ENCODE measurements around the gene EEF1AKMT4.

EEF1AKMT4 gene

DNA sequence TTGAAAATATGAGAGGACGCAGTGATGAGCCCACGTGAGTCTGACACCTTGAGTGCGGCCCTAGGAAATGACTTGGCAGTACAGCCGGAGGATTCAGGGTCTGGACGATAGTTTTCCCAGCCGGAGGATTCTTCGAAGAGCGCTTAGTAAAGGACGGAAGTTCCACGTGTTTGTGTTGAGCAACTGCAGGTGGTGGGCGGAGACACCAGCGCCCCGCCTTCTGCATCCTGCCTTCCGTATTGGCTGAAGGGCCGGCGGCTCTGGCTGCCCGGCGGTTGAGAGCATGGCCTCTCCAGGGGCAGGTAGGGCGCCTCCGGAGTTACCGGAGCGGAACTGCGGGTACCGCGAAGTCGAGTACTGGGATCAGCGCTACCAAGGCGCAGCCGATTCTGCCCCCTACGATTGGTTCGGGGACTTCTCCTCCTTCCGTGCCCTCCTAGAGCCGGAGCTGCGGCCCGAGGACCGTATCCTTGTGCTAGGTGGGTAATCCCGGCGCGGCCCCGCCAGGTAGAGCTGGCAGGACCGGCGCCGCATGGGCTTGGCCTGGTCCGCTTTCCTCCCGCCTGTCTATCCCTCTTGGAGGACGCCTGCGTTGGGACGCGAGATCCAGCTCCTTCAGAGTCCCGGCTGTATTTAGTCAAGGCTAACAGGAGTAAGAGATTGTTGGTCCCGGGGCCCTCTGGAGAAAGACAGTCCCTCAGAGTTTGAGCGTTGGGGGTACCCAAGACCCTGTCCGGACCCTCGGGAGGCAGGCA lies at the start of gene EEF1AKMT4:
Gene EEF1AKMT4, plus strand, starts transcription at position 261 of the 755 bp plus-strand sequence. Its CDS starts 23 bp downstream, at position 284.
- DNase-seq = peak; percentile 97

DNA sequence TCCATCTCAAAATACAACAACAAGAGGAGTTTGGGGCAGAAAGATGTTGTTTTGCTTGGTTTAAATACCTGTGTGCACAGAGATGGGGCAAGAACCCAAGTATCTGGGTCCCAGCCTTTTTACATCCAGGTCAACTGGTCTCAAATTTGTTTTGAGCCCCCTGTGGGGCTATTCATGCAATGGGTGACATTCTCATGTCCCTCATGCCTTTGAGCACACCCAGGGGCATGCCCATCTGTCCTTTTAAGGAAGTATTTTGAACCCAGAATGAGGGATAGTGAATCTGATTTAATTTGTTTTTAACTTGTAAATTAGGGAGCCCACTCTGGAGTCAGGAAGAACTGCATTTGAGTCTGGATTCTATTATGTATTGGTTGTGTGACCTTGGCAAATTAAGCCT lies 48.6 kb upstream of the EEF1AKMT4 start:
- no peak for DNase-seq

DNA sequence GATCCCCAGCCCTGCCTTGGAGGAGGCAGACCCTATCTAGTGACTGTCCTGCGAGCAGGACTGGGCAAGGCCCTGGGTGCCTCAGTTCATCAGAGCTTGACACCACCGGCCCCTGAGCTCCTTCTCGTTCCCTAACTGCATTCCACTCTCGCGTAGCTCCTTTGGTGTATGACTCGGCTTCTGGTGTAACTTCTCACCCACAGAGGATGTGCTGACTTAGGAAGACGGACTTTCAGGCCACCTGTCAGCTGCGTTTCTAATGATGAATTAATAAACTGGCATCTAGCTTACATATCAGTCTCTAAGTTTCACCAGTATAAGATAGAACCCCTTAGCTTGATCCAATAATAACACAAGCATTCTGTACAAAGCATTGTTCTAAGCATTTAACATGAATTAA lies 45.9 kb upstream of the EEF1AKMT4 start:
- no peak for DNase-seq

DNA sequence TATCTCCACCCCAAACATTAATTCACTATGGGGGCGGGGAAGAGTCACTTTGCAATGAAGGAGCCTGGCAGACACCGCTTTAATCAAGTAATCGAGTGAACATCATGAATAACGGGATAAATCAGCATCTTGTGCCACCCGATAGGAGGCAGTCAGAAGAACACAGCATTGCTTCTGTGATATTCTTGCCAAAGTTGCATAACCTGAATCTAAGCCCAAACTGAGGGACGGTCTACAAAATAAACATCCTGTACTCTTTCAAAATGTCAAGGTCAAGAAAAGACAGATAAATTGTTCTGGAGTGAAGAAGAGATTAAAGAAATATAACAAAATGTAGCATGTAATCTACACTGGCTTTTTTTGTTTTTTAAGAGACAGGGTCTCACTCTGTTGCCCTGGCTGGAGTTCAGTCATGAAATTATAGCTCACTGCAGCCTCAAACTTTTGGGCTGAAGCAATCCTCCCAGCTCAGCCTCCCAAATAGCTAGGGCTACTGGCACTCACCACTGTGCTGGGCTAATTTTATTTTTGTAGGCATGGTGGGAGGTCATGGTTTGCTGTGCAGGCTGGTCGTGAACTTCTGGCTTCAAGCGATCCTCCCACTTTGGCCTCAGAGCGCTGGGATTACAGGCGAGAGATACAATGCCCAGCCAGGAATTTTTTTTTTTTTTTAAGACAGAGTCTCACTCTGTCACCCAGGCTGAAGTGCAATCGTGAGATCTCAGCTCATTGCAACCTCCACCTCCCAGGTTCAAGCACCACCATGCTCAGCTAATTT lies 40.1 kb upstream of the EEF1AKMT4 start:
- no peak for DNase-seq

DNA sequence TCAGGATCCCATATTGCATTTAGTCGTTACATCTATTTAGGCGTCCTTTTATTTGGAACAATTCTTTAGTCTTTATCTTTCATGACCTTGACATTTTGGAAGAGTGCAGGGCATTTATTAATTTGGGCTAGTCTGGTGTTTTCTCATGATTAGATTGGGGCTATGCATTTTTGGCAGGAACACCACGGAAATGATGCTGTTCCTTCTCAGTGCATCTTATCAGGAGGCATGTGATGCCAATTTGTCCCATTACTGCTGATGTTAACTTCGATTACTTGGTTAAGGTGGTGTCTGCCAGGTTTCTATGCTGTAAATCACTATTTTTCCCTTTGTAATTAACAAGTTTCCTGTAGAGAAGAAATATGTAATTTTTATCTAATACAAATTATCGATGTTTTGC lies 38.2 kb upstream of the EEF1AKMT4 start:
- DNase-seq = no peak

DNA sequence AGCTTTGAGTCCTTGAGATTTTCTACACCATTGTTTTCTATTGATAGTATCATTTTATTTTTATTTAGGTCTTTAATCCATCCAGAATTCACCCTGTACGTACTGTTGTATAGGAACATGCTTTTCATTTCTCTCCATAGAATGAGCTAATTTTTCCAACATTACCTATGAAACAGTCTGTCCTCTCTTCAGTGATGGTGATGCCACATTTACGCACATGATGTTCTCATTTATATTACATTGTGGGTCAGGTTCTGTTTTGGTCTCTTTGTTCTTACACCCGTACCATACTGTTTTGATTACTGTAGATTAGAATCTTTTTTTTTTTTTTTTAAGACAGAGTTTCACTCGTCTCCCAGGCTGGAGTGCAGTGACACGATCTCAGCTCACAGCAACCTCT lies 37.8 kb upstream of the EEF1AKMT4 start:
- no peak for DNase-seq

DNA sequence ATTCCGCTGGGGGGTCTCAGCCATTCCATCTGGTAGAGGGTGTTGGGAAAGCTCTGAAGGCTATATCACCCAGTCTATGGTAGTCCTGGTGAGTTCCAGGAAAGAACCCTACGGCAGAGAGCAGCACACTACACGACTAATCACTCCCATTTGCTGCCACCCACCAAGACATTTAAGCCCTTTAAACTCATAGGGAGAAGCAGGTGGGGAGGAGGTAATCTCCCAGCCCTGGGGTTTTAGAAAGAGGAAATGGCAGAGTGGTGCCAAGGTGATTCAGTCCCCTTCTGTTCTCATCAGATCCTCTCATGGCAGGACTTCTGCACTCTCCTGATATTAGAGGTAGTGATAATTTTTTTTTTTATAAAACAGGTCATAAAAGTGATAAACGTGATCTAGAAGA lies 30.7 kb upstream of the EEF1AKMT4 start:
- DNase-seq = no peak

DNA sequence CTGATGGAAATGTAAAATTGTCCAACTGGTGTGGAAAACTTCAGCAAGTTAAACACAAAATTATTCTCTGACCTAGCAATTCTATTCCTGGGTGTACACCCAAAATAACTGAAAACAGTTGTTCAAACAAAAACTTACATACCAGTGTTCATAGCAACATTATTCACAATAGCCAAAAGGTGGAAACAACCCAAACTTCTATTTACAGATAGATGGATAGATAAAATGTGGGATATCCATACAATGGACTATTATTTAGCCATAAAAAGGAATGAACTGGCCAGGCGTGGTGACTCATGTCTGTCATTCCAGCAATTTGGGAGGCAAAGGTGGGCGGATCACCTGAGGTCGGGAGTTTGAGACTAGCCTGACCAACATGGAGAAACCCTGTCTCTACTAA lies 27.0 kb upstream of the EEF1AKMT4 start:
- DNase-seq = no peak

DNA sequence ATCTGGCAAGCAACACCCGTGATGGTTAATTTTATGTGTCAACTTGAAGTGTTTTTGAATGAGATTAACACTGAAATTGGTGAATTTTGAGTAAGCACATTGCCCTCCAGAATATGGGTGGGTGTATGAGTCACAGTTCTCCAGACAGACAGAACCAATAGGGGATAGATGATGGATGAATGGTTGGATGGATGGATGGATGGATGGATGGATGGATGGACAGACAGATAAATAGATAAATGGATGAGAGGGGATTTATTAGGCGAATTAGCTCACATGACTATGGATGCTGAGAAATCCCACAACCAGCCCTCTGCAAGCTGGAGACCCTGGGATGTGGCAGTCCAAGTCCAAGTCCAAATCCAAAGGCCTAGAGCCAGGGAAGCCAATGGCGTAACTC lies 25.5 kb upstream of the EEF1AKMT4 start:
- no peak for DNase-seq

DNA sequence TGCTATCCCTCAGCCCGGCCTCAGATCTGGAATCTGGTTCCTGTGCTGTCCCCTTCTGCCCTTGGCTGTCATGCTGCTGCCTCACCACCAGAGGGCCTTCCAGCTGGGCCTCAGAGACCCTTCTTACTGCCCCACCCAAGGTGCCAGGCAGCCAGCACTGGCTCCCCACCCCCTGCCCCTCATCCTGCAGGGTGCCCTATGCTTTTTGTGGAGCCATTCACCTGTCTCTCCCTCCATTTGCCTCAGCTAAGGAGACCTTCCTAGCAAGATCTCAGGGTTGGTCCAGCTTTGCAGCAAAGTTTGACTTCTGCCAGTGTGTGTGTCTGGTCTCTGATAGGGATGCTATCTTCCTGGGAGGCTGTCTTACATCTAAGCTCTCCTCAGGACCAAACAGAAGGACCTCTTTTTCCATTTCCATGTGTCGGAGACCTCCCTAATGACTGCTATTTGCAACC lies 22.0 kb upstream of the EEF1AKMT4 start:
- no peak for DNase-seq

DNA sequence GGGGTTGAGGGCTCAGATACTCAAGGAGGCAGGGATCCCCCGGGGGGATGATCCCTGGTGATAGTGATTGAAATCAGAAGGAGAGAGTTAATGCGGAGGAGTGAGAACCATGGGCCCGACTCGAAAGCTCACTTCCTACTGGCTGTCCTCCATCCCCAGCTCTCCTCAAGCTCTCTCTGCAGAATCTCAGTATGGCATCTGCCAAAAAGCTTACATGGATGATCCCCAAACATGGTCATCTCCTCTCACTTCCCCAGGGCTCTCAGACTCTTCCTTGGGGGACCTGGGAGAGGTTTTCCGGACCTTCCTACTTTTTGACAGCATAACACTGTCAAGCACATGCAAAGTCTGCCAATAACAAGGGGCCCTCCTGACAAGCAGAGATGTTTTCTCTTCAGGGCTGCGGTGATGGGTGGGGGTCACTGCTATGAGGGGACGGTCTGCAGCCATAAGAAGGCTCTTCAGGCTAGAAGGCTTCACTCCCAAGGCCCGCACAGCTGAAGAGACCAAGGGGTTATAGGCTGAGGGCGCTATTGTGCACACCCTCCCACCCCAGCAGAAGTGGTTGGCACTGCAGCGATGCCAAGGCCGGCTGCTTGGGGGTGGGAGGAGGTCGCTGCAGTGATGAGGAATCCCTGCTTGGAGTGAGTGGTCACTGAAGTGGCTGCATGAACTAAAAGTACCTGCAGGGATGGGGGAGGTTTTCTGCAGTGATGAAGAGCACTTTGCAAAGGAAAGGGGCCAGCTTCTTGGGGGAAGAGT lies 20.9 kb upstream of the EEF1AKMT4 start:
- no peak for DNase-seq

DNA sequence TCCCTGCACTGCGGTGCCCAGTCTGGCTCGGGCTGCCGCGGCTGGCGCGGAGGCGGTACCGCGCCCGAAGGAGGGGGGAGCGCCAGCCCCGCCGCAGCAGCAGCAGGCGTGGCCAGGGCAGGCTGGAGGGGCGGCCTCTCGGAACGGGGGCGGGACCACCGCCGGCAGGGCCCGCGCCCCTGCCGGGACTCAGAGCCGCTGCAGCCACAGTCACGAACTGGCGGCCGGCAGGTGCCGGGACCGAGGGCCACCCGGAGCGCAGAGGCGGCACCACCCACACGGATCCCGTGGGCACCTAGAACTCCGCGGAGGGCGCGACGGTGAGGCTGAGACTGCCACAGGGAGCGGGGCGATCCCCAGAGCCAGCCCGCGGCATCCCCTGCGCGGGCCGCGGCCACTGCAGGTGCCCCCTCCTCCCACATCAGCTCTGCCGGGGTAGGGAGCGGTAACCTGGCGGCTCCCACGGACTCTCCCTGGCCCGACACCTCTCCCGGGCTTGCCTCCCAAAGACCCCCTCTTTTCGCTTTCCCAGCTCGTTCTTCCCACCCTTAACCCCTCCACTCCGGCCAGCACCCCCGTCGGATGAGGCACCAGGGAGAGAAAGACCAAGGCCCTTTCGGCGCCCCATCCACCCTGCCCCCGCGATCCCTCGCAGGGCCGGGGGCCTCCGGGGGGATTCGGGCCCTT lies 19.9 kb upstream of the EEF1AKMT4 start, which contains the start of gene VWA5B2:
Gene VWA5B2, plus strand, starts transcription at position 192 of the 687 bp plus-strand sequence. CDS start 944 bp downstream, outside the sequence.
- DNase-seq = no peak

DNA sequence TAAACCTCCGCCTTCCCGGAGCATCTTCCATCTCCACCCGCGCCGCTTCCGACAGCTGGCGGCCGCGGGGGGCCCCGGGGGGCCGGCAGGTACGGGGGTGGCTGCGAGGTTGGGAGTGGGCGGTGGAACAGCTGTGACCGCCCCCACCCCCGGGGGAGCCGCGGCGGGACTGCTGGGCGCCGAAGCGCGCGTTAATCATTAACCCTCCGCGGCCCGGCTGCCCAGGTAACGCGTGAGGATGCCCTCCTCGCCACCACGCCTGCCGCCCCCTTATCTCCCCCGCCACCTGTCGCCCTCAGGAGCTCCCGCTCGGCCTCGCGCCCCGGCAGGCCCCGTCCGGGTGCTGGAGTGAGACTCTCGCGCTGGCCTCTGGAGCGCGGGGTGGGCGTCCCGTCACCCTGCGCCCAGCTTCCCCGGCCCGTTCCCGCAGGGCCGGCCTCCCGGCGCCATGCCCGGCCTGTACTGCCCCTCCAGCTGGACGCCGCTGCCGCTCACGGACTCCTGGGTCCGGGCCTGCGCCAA lies 19.3 kb upstream of the EEF1AKMT4 start:
- DNase-seq = no peak

DNA sequence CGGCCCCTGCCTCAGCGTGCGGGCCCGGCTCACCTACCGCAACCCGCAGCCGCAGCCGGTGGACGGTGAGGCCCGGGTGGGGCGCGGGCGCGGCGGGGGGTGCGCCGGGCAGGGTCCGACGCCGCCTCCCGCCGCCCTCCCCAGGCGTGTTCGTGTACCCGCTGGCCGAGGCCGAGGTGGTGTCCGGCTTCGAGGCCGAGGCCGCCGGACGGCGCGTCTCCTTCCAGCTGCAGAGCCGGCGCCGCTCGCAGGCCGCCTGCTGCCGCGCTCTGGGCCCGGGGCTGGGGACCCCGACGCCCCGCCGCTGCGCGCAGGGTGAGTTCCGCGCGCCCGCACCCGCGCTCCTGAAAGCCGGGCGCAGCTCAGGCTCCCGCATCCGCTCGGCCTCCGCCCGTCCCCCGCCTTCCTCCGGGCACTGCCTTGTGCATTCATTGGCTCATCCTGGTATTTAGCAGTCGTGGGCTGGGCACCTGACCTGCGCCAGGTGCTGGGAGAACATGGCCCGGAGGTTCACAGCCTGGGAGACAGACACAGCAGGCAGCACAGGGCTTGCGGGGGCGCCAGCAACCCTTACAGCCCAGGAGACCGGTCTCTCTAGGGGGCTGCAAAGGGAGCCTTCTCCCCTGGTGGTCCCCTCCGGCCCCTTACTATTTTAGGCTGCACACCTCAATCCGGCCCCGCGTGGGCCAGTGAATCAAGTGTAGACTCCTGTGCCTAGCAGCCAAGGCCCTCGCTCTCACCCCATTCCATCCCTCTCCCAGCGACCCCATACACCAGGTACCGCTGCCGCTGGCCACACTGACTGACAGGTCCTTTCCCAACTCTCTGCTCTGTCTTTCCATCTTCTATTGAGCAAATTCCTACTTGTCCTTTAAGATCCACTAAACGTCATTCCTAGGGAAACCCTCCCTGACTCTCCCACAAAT lies 18.6 kb upstream of the EEF1AKMT4 start:
- DNase-seq = no peak

DNA sequence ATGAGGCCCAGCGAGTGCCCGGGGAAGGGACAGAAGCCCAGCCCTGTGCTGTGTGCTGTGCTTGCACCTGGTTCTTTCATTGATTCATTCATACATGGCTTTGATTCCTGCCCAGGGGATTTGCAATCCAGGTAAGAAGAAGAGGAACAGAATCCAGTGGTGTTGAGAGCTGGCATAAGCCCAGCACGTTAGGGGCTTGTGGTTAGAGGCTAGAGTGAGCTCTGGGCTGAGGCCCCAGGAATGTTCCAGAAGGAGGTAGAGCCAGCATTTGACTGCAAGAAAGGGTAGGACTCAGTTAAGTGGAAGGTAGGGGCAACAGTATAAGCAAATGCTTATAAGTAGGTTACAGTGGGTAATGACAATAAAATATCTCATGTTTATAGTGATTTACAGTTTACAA lies 17.8 kb upstream of the EEF1AKMT4 start:
- no peak for DNase-seq

DNA sequence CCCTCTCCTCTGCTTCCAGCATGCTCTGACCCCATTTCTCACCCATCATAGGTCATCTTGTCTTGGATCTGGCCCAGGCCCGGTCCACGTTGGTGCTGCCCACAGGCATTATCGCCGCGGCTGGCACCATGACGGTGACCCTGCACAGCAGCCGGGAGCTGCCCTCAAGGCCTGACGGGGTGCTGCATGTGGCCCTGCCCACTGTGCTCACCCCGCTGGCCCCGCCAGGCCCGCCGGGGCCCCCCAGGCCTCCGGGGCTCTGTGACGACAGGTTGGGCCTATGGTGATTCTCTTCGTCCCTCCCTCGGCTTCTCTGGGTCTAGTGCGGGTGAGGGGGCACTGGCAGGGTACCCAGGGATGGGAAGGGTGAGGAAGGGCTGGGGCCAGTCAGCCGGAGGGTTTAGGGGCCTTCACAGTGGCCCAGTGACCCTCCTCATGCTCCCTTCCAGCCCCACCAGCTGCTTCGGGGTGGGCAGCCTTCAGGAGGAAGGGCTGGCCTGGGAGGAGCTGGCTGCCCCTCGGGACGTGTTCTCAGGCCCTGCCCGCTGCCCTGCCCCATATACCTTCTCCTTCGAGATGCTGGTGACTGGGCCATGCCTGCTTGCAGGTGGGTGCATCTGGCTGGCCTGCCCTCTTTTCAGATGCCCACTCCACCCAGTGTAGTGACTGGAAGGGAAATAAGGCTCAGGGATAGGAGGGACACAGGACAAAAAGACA lies 16.2 kb upstream of the EEF1AKMT4 start:
- no peak for DNase-seq

DNA sequence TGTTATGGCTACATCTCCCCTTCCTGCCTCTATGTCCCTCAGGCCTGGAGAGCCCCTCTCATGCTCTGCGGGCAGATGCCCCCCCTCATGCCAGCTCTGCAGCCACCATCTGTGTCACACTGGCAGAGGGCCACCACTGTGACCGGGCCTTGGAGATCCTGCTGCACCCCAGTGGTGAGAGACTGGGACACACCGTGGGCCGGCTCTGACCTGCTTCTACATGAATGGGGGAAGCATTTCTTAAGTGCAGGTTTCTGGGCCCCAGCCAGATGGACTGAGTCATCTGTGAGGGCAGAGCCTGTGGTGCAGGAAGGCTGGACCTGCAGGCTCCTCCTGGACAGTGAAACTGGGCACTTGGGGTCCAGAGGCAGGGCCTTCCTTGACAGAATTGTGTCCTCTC lies 15.2 kb upstream of the EEF1AKMT4 start:
- no peak for DNase-seq

DNA sequence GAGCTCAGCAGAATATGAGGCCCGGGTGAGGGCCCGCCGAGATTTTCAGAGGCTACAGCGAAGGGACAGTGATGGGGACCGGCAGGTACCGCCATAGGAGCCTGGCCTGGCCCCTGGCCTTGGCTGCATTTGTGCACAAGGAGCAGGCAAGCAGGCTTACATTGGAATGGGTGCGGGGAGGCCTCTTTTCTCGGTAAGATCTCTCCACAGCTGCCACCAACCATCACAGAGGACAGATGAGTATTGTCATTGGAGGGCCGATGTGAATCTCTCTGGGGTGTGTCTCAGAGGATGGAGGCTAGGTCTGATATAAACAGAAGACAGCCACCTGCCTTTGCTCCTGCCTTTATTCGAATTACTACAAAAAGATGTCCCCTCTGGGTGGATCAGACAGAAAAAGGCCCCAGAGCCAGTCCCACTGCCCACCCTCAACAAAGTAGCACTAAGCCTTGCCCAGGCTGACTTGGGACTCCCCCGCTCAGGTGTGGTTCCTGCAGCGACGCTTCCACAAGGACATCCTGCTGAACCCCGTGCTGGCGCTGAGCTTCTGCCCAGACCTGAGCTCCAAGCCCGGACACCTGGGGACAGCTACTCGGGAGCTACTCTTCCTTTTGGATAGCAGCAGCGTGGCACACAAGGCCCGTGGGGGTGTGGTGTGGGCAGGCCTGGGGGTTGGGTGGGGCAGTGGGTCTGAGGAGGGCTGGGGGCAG lies 14.6 kb upstream of the EEF1AKMT4 start:
- DNase-seq = no peak

DNA sequence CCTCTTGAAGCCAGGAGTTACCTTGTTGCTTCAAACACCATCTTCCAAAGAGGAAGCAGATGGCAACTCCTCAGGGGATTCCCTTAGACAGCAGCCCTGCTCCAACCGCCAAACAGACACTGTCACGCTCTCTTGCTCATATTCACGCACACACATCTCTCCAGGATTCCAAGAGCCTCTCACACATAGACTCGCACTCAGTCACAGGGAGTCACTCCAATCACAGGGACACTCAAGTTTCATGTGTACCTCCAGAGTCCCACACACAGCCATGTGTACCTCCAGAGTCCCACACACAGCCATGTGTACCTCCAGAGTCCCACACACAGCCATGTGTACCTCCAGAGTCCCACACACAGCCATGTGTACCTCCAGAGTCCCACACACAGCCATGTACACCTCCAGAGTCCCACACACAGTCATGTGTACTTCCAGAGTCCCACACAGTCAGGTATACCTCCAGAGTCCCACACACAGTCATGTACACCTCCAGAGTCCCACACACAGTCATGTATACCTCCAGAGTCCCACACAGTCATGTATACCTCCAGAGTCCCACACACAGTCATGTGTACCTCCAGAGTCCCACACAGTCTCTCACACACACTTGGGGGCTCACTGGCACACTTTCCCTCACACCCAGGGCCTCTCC lies 14.0 kb upstream of the EEF1AKMT4 start:
- DNase-seq = no peak

DNA sequence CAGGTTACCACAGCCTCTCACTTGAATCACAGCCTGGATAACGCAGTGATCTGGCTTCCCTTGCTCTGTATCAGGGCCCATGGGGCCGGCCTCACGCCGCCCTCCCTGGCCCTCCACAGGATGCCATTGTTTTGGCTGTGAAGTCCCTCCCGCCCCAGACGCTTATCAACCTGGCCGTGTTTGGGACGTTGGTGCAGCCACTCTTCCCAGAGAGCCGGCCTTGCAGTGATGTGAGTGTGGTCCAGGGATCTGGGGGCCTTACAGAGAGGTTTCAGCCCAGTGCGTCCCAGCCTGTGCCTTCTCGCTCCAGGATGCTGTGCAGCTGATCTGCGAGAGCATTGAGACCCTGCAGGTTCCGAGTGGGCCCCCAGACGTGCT lies 13.4 kb upstream of the EEF1AKMT4 start:
- no peak for DNase-seq
